Loucy (cell line): ENCODE data around the gene TRIM29.

ENCODE experiments used
- H2AFZ ChIP-seq: fragments of 200-600 bp; sonication (generic); 2 replicates; pipeline ENCODE4 v1.6.0; 2016; ENCODE audit warnings: antibody characterized with exemption, mild to moderate bottlenecking, low read length, moderate library complexity
- H3F3A ChIP-seq: fragments of 200-600 bp; 2 replicates; pipeline ENCODE4 v1.6.0; 2016; ENCODE audit warnings: antibody characterized with exemption, low read depth, mild to moderate bottlenecking
- H3K27me3 ChIP-seq: fragments of 200-600 bp; sonication (generic); 2 replicates; pipeline ENCODE4 v1.6.1; 2014; ENCODE audit warnings: low read length, mild to moderate bottlenecking; ENCODE audit not compliant: insufficient read depth, poor library complexity, severe bottlenecking
- H3K36me3 ChIP-seq: fragments of 200-600 bp; sonication (generic); 2 replicates; pipeline ENCODE4 v1.6.1; 2016; ENCODE audit warnings: low read length; ENCODE audit not compliant: insufficient read depth
- H3K4me1 ChIP-seq: fragments of 200-600 bp; sonication (generic); 2 replicates; pipeline ENCODE4 v1.5.1; 2014; ENCODE audit warnings: low read length, mild to moderate bottlenecking; ENCODE audit not compliant: insufficient read depth, poor library complexity, severe bottlenecking
- H3K4me2 ChIP-seq: fragments of 200-600 bp; sonication (generic); 2 replicates; pipeline ENCODE4 v1.6.0; 2014; ENCODE audit warnings: antibody characterized with exemption, low read length, low read depth, mild to moderate bottlenecking; ENCODE audit not compliant: poor library complexity, severe bottlenecking
- H3K4me3 ChIP-seq: fragments of 200-600 bp; sonication (generic); 2 replicates; pipeline ENCODE4 v1.5.1; 2014; ENCODE audit warnings: low read length, mild to moderate bottlenecking, mixed read lengths; ENCODE audit not compliant: poor library complexity, severe bottlenecking
- H3K79me2 ChIP-seq: fragments of 200-600 bp; sonication (generic); 2 replicates; pipeline ENCODE4 v1.6.1; 2014; ENCODE audit warnings: low read length; ENCODE audit not compliant: insufficient read depth
- H3K9ac ChIP-seq: fragments of 200-600 bp; sonication (generic); 2 replicates; pipeline ENCODE4 v1.6.0; 2014; ENCODE audit warnings: mild to moderate bottlenecking, low read depth, low read length, moderate library complexity; ENCODE audit not compliant: poor library complexity, severe bottlenecking
- H3K9me2 ChIP-seq: fragments of 200-600 bp; sonication (generic); replicated peaks from 2 replicates; pipeline ENCODE4 v1.6.1; 2016; ENCODE audit warnings: low read depth, low read length, mixed read lengths
- H3K9me3 ChIP-seq: fragments of 200-600 bp; sonication (generic); 2 replicates; pipeline ENCODE4 v1.6.1; 2014; ENCODE audit warnings: mild to moderate bottlenecking, antibody characterized with exemption, low read length, low read depth; ENCODE audit not compliant: insufficient read depth
- H4K20me1 ChIP-seq: fragments of 200-600 bp; sonication (generic); 2 replicates; pipeline ENCODE4 v1.6.0; 2014; ENCODE audit warnings: antibody characterized with exemption, low read length, mild to moderate bottlenecking; ENCODE audit not compliant: insufficient read depth, poor library complexity, severe bottlenecking
- CTCF ChIP-seq: fragments of 200-600 bp; sonication (generic); conservative IDR thresholded peaks from 2 replicates; pipeline ENCODE4 v1.5.1; 2014; ENCODE audit warnings: mild to moderate bottlenecking, antibody characterized with exemption, low read length
- EZH2phosphoT487 ChIP-seq: fragments of 200-600 bp; IDR thresholded peaks from 2 replicates; pipeline ENCODE4 v1.6.1; 2018; ENCODE audit warnings: antibody characterized with exemption, mild to moderate bottlenecking, moderate library complexity, borderline replicate concordance

Gene TRIM29

GRCh38 chr11:120064341-120064740 lies 73.6 kb downstream of the TRIM29 start:
- H3K4me3 ChIP-seq = no peak overlapping the region
- no peaks in the 10 kb centered on the region for H4K20me1 ChIP-seq
- no peaks in the 10 kb centered on the region for H3F3A ChIP-seq
- H3K9me2 ChIP-seq = no peaks in the 10 kb centered on the region
- no peaks in the 10 kb centered on the region for H3K36me3 ChIP-seq
- no peaks in the 10 kb centered on the region for H3K9me3 ChIP-seq
- H3K4me1 ChIP-seq = peaks cover 26% of the 10 kb centered on the region
- H3K79me2 ChIP-seq = peaks cover 3% of the 10 kb centered on the region; the same call in 1 of the 2 replicates
- TF ChIP-seq CTCF (no peak), EZH2phosphoT487 (no peak)
- no peaks in the 10 kb centered on the region for H3K27me3 ChIP-seq
- no peak overlapping the region for H2AFZ ChIP-seq
- H3K4me2 ChIP-seq = no peak overlapping the region
- H3K9ac ChIP-seq = no peak overlapping the region

- no peak overlapping the region for H2AFZ ChIP-seq
- H3K36me3 ChIP-seq = no peaks in the 10 kb centered on the region
- TF ChIP-seq CTCF (no peak), EZH2phosphoT487 (no peak)
- H3K9me2 ChIP-seq = no peaks in the 10 kb centered on the region
- peaks cover 4% of the 10 kb centered on the region; the same call in 1 of the 2 replicates for H3K79me2 ChIP-seq
- no peak overlapping the region for H3K4me3 ChIP-seq
- no peaks in the 10 kb centered on the region for H4K20me1 ChIP-seq
- peaks cover 26% of the 10 kb centered on the region for H3K4me1 ChIP-seq
- no peaks in the 10 kb centered on the region for H3K9me3 ChIP-seq
- H3K4me2 ChIP-seq = no peak overlapping the region
- H3F3A ChIP-seq = no peaks in the 10 kb centered on the region
- H3K27me3 ChIP-seq = no peaks in the 10 kb centered on the region
- H3K9ac ChIP-seq = no peak overlapping the region
Measured at GRCh38 chr11:120063686-120064340, 74.1 kb downstream of the TRIM29 start.

GRCh38 chr11:120062561-120062930 lies 75.4 kb downstream of the TRIM29 start:
- H3K79me2 ChIP-seq = peaks cover 4% of the 10 kb centered on the region; the same call in 1 of the 2 replicates
- no peak overlapping the region for H3K4me2 ChIP-seq

More at GRCh38 chr11:120062561-120062930, 75.4 kb downstream of the TRIM29 start:
- no peaks in the 10 kb centered on the region for H4K20me1 ChIP-seq
- no peaks in the 10 kb centered on the region for H3K9me2 ChIP-seq
- peaks cover 28% of the 10 kb centered on the region for H3K4me1 ChIP-seq
- H3K9me3 ChIP-seq = no peaks in the 10 kb centered on the region
- no peak overlapping the region for H2AFZ ChIP-seq
- H3K27me3 ChIP-seq = no peaks in the 10 kb centered on the region
- H3F3A ChIP-seq = no peaks in the 10 kb centered on the region
- H3K9ac ChIP-seq = no peak overlapping the region
- TF ChIP-seq CTCF (no peak), EZH2phosphoT487 (no peak)
- H3K4me3 ChIP-seq = no peak overlapping the region
- H3K36me3 ChIP-seq = no peaks in the 10 kb centered on the region
